K562 (cell line): ENCODE measurements around the gene RNF150.

Experiments used
- CHD2 ChIP-seq: IDR thresholded peaks from 2 replicates; pipeline ENCODE4 v1.6.1; 2011; ENCODE audit warnings: low read depth, low read length
- SMAD1 ChIP-seq: fragments of 150-350 bp; IDR thresholded peaks from 2 replicates; pipeline ENCODE4 v1.6.1; 2014; ENCODE audit warnings: low read length, low read depth; ENCODE audit not compliant: partially characterized antibody
- TEAD1 ChIP-seq, 2 experiments: fragments of 450-650 bp in 1 of 2; sonication (generic) in 1 of 2; formaldehyde crosslinking; IDR thresholded peaks; 2 replicates each; pipeline versions ENCODE4 v1.4.0 to v1.8.0; 2020 to 2022; ENCODE audit warnings: mild to moderate bottlenecking in 2 of 2, missing genetic modification reagents in 1 of 2
- TF ChIP-seq, protein P1 (sequence below): IDR thresholded peaks from 2 replicates; pipeline ENCODE4 v1.6.1; 2012; ENCODE audit warnings: low read depth, low read length, improper control_type of control experiment, borderline replicate concordance

DNA sequence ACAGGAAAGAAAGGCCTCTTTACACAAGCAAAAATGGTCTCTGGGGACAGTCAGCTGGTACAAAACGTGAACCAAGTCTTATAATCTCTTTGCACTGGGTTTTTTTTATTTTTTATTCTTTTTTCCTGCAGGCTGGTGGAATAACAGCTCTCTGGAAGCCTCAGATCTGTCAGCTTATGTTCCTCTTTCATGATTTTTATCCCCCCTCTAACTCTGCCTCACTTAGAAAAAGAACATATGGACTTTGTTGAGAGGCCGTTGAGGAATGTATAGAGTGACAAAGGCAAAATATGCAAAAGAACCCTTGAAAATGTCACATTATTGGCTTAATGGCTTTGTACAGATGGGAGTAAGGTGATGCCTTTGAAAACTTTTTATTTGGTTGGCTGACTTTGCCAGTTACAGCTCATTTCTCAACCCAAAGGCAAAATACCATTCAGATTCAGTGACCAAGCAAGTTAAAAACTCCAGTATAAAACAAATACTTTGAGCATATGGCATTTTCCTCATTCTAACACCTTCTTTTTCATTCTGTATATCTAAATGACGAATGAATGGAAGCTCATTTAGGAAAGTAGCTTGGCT, 111.1 kb downstream of the RNF150 start:
- TF ChIP-seq TEAD1 (CRISPR knock-in tag; IDR thresholded peaks at IDR 0.05): no peak
- TF ChIP-seq SMAD1: no peak
- no peak for TF ChIP-seq CHD2
- TF ChIP-seq, protein P1, sequence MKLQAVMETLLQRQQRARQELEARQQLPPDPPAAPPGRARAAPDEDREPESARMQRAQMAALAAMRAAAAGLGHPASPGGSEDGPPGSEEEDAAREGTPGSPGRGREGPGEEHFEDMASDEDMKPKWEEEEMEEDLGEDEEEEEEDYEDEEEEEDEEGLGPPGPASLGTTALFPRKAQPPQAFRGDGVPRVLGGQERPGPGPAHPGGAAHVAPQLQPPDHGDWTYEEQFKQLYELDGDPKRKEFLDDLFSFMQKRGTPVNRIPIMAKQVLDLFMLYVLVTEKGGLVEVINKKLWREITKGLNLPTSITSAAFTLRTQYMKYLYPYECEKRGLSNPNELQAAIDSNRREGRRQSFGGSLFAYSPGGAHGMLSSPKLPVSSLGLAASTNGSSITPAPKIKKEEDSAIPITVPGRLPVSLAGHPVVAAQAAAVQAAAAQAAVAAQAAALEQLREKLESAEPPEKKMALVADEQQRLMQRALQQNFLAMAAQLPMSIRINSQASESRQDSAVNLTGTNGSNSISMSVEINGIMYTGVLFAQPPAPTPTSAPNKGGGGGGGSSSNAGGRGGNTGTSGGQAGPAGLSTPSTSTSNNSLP: no peak
